Effector CD8-positive, alpha-beta T cell (primary cell): Measurements from ENCODE around the gene HMX2.
"Not testable (repeated sequence)": the region's sequence is repeated elsewhere in the genome, so short reads cannot be mapped to it uniquely, and the experiment has no call there.

Experiments used
- DNase-seq: peaks from one replicate; lab custom pipeline; 2025; lab: John Stamatoyannopoulos, UW

HMX2 gene

GRCh38 chr10:123150986-123151736 is 3.2 kb downstream of the HMX2 start:
- DNase-seq = no peak

GRCh38 chr10:123151737-123152135 is 3.8 kb downstream of the HMX2 start:
- DNase-seq = no peak

DNA sequence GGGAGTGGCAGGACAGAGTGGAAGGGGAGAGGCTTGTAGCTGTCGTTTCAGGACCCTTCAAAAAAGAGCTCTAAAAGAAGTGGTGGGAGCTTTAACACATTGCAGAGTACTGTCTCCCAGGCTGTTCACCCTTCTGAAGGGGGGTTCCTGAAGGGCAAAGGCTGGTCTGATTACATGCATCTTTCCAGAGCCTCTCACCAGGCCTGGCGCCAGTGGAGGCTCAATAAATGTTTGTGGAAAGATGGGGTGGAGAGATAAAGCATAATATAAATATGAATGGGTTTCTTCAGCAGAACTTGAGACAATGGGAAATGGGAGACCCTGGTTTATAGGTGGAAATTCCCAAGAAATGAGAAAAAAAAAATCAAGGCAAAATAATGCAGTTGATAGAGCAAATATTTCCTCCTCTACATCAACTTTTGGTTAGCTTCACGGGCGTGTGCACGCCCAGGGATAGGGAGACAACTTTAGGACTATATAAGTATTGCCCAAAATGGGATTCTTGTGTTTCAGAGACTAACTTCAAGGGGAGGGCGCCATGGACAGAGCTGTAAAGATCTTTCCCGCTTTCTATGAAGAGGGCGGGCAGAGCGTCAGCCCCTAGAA is 5.7 kb downstream of the HMX2 start:
- DNase-seq = no peak

GRCh38 chr10:123154092-123154710 is 6.3 kb downstream of the HMX2 start, which contains the start of gene BUB3:
BUB3 (plus strand) TSS chr10:123154402; CDS start chr10:123154918, 516 bp downstream.
- peak; percentile 83 for DNase-seq

DNA sequence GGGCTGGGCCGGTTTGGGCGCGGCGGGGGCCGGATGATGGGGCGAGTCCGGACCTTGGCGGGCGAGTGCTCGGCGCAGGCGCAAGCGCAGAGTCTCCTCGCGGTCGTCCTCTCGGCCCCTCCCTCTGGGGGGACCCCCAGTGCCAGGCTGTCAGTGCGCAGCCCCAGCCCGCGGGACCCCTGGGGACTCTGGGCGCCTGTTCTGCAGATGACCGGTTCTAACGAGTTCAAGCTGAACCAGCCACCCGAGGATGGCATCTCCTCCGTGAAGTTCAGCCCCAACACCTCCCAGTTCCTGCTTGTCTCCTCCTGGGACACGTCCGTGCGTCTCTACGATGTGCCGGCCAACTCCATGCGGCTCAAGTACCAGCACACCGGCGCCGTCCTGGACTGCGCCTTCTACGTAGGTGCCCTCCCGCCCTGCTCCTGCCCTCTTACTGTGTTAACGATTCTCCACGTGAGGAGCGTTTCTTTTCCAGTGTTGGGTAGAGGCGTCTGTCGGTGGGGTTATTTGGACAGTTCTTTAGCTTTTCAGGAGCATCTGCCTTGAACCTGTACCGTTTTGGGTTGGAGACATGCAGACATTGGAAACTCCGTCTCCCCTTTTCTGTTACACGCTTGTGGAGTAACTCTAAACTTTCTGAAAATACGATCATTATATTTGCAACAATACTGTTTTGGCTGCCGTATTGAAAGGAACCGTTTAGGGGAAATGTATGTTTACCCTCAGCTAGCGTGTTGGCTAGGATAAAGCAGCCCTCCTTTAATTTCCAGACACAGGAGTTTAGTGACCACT is 7.0 kb downstream of the HMX2 start:
- no peak for DNase-seq

GRCh38 chr10:123156078-123156477 is 8.1 kb downstream of the HMX2 start:
- no peak for DNase-seq

GRCh38 chr10:123157210-123157609 is 9.3 kb downstream of the HMX2 start:
- no peak for DNase-seq

DNA sequence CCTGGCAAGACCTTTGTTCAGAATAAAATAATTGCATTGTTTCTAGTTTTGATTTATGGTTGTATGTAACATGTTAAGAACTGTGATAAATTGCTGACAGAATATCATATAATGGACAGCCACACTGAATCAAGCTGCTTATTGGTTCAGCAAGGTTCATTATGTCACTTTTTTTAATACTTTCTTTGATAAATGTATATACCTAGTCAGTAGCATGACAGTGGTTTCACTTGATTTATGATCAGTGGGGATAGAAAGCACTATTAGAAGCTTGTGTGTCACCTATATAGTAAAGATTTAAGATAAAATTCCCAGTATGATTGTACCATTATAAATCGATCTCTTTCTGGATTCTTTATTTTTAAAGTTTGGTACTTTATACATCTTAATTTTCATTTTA is 10.7 kb downstream of the HMX2 start:
- no peak for DNase-seq

GRCh38 chr10:123160311-123160980 is 12.5 kb downstream of the HMX2 start:
- DNase-seq = no peak

DNA sequence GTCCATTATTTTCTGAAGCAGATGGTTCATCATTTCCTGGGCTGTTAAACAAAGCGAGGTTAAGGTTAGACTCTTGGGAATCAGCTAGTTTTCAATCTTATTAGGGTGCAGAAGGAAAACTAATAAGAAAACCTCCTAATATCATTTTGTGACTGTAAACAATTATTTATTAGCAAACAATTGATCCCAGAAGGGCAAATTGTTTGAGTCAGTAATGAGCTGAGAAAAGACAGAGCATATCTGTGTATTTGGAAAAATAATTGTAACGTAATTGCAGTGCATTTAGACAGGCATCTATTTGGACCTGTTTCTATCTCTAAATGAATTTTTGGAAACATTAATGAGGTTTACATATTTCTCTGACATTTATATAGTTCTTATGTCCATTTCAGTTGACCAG is 16.4 kb downstream of the HMX2 start:
- no peak for DNase-seq

- no peak for DNase-seq
Measured at GRCh38 chr10:123165445-123166072, 17.6 kb downstream of the HMX2 start.

DNA sequence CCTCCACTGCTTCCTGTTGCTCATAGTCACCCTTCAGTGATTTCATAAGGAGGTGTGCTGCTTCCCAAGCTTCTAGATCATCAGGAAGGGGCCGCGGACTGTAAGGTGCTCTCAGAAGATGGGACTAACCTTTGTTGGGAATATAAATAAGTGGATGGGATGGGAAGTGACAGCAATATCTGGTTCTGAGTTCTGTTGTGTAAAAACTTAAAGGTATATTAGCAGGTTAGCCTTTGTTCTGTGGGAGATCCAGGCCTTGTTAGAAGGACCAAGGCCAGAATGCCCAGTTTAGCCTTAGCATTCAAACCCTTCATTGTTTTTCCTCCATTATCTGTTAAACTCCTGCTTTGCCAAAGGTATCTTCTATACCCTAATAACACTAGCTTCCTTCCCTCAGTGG is 18.7 kb downstream of the HMX2 start:
- no peak for DNase-seq

DNA sequence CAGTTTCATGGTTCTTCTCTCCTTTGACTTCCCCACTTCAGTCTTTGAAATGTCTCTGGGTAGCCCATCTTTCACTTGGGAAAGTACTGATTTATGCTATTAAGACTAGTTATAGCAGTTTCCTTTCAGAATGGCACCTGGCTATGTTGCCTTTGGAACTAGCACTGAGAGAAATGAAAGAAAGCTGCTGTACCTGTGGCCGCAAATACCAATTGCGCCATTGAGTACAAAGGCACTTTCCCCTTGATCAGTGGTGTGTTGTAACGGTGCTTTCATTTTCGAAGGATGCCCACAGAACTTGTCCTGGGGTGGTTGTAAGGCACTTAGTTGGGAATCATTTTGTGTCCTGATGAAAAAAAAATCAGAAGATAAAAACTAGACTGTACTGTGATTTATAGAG is 23.0 kb downstream of the HMX2 start:
- no peak for DNase-seq

DNA sequence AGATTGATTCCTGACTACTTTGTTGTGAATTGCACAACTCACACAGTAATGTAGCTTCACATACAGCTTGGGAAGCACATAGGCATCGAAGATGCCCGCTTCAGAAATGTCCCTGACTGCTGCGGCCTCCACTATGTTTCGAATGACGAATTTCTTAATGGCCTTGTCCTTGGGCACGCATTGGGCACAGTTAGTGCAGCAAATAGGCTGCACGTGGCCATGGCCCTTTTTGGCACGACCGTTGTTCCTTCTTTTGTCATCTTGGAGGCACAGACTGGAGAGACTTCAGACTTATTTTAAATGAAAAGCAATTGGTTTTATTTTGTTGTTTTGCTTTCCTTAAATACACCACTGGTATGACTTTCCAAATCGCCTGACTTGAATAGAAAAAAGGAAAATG is 23.7 kb downstream of the HMX2 start:
- not testable (repeated sequence) for DNase-seq

DNA sequence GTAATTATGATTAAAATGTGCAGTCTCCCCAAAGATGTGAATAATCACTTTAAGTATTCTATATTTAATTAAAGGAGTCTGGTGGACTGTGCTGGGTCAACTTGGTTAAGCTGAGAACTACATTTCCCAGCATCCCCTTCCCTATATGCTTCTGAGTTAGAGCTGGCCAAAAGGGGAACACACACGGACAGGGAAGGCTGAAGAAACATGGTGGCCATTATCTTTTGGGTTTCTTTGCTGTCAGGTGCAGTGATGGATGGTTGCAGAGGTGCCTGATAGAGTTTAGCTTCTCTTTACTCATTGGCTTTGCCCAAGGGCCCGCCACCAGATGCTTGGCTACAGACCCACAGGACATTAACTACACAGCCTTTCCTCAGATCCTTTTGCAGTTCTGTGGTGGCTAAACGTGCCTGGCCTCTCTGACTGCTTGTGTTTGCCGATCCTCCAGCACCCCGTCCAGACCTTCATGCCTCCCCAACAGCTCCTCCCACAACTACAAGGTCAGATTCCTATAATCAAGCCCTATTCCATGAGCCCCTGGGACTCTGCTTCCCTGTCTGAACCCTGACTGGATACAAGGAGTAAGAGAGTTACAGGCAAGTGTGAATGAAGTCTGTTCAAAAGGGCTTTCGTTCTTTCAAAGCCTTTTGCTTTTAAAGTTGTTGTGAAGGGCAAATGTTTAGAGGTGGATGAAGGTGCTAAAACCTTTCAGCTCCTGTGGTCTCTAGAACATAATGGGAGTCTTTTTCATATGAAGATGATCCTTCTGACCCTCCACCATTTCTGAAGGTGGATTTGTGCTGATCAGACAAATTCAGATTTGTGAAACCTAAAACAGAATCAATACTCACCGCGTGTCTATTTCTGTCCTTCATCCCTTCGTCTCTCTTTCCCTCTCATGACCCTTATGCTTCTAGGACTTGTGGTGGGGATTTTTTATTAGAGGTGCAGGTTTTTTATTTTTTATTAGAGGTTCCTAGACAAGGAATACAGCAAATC is 27.8 kb downstream of the HMX2 start:
- no peak for DNase-seq

- not testable (repeated sequence) for DNase-seq
Measured at GRCh38 chr10:123178390-123178789, 30.5 kb downstream of the HMX2 start.

DNA sequence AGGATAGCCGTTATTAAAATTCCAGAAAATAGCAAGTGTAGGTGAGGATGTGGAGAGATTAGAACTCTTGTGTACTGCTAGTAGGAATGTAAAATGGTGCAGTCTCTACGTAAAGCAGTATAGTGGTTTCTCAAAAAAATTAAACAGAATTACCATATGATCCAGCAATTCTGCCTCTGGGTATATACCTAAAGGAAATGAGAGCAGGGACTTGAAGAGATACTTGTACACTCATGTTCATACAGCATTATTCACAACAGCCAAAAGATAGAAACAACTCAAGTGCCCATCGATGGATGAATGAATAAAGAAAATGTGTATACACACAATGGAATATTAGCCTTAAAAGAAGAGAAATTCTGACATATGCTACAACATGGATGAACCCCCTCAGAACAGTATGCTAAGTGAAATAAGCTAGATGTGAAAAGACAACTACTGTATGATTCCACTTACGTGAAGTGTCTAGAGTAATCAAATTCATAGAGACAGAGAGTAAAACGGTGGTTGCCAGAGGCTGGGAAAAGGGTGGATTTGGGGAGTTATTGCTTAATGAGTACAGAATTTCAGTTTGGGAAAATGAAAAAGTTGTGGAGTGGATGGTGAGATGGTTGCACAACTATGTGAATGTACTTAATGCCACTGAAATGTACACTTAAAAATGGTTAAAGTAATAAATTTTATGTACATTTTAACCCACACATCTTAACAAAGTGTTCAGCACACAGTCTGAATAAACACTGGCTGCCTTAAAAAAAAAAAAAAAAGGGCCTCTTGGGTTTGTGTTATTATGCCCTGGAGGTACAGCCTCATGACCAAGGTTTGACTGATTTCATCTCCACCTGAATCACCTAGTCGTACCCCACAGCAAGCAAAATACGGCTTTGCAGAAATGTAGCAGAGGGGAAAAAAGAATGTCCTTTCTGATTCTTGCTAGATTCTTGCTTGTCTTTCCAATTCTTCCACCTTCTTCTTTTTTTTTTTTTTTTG is 32.5 kb downstream of the HMX2 start:
- DNase-seq = no peak

- no peak for DNase-seq
Measured at GRCh38 chr10:123183724-123184123, 35.8 kb downstream of the HMX2 start.

GRCh38 chr10:123187781-123188180 is 39.8 kb downstream of the HMX2 start:
- DNase-seq = no peak
